GM18858 (cell line): ENCODE data around the gene PRKCH.
A peak's percentile ranks its signal among the peaks of the same experiment; 100 is the strongest.

Experiments used
- ATAC-seq: cut with Tn5 transposase; IDR thresholded peaks from one replicate; pipeline ENCODE4 v1.9.1; 2021; ENCODE audit not compliant: unreplicated experiment

PRKCH gene

GRCh38 chr14:61321385-61322010 is at the start of gene PRKCH:
Gene PRKCH, plus strand, starts transcription at chr14:61321579. Its CDS starts 523 bp downstream, at chr14:61322102.
- peak; percentile 70 for ATAC-seq

- ATAC-seq: no peak
Observed at GRCh38 chr14:61277232-61277631, 44.1 kb upstream of the PRKCH start.

DNA sequence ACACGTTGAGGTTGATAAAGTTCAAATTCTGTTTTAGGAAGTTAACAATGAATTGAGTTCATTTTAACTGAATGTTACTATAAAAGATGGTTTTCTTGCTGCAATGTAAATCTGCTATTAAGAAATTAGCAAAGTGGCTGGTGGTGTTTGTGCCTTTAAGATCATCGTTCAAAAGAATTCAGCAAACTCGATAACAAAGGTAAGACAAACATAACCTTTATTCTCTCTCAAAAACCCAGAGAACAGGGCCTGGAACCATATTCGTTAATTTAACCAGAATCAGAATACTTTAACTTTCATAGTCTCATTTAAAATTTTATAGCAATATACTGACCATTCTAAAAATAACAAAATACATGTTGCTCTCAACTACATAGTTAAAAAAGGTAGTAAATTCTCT is 43.6 kb upstream of the PRKCH start:
- ATAC-seq: no peak

DNA sequence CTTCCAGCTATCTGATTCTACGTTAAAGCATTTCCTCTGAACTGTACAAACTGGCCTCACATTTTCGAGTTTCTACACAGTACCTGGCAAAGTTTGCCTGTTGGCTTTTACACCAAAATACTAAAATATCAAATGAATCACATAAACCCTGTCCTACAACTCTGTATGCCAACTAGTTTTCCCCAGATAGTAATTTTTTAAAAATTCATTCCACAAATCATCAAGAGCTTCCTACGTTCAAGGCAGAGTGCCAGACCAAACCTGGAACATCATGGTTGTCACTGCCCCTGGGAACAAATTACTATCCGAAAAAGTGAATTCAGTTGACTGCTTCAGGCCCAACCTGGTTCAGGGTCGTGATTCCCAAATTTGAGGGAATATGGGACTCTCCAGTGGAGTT is 42.3 kb upstream of the PRKCH start:
- no peak for ATAC-seq

GRCh38 chr14:61280092-61280525 is 41.3 kb upstream of the PRKCH start:
- no peak for ATAC-seq

DNA sequence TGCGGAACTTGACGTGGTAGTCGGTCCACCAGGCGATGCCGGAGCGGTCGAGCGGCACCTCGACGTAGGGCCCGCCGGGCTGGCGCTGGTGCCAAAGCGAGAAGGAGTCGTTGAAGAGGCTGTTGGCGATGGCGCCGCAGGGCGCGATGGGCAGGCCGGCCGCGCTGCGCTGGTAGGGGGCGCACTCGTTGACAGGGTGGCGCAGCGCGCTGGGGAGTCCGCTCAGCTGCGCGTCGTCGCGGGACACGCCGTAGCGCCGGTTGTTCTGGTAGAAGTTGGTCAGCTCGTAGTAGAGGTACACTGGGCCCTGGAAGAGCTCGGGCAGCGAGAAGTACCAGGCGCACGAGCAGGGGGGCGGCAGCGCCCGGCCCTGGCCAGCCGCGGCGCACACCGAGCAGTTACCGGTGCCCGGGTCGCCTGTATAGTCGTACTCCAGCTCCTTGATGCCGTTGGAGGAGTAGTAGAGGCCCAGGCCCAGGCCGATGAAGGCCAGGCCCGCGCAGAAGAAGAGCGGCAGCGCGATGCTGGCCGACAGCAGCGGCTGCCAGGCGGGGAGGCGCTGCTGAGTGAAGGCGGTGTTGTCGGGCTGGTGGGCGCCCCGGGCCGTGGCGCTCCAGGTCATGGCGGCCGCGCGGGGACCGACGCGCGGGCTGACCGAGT is 40.7 kb upstream of the PRKCH start:
- no peak for ATAC-seq

GRCh38 chr14:61281186-61281947 is 40.0 kb upstream of the PRKCH start, which contains the start of gene TMEM30B:
Gene TMEM30B, minus strand, starts transcription at chr14:61281338. Its CDS starts 191 bp downstream, at chr14:61281147.
- no peak for ATAC-seq

DNA sequence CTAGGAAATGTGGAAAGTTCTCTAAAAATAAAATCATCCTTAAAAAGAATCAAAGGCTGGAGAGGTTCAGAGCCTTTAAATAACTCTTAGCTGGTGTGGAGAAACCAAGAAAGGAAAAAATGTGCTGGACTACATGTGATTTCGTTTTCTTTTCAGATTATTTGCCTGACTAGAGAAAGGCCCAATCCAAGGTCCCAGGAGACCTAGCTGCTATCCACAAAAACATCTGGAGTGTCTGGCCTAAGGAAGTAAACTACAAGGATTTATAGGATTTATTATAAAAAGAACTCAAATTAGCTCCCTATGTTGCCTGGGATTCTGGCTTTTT is 39.5 kb upstream of the PRKCH start:
- no peak for ATAC-seq

DNA sequence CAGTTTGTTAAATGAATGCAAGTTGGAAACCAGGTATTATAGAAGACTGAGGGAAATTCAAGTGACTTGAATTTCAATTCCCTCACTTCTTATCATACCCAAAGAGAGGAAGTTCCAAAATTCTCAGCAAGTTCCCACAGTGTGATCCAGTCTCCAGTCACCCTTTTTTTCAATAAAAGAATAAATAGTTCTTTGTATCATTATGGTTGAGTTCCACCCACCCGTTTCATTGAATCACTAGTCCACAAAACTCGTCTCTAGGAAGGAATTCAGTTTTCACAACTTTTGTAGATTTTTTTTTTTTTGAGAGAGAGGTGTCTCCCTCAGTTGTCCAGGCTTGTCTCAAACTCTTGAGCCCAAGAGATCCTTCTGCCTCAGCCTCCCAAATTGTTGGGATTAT is 38.6 kb upstream of the PRKCH start:
- no peak for ATAC-seq

- ATAC-seq: no peak
Observed at GRCh38 chr14:61284001-61284400, 37.4 kb upstream of the PRKCH start.

DNA sequence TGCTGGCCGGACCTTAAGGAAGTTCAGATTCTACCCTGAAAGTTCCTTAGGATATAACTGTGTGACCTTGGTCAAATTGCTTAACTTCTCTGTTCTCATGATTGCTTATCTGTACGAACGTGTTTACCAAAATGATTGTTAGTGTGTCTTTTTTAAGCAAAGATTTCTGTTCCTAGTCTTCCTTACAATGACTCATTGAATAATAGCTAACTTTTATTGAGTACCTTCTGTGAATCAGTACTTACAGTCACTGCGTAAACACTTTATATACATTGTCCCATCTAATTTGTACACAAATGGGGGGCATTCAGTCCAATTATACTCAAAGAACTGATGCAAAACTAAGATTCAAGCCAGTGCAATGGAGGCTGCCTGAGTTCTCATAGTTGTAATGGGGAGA is 36.0 kb upstream of the PRKCH start:
- ATAC-seq: no peak

DNA sequence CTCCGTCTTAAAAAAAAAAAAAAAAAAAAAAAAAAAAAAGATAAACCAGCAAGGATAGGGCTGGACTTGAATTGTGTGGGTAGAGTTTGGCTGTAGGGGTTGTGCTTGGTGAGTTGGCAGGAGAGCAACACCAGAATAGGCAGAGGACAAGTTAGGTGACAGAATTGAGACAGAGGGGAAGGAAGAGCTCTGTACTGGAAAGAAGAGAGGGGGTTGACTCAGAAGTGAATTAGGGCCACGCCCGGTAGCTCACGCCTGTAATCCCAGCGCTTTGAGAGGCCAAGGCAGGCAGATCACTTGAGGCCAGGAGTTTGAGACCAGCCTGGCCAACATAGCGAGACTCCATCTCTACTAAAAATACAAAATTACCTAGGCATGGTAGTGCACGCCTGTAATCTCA is 34.2 kb upstream of the PRKCH start:
- ATAC-seq: no peak

- no peak for ATAC-seq
Observed at GRCh38 chr14:61288228-61288627, 33.2 kb upstream of the PRKCH start.

GRCh38 chr14:61288720-61289119 is 32.7 kb upstream of the PRKCH start:
- no peak for ATAC-seq

DNA sequence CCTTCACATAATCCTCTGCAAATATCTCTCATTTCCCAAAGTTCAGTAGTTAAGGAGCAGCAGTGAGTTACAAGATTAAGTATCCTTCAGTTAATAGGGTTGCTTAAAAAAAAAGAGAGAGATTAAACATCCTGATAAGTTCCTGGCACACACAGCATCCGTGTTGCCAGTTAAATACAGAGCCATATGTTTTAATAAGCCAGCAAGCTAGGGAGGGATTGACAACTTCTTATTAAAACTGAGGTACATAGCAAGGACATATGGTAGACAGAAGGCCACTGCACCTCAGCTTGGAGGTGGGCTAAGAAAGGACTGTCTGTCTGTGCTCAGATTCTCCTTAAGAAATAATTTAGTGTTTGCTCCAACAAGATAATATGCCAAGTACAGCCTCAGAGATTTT is 30.7 kb upstream of the PRKCH start:
- no peak for ATAC-seq

- no peak for ATAC-seq
Observed at GRCh38 chr14:61296151-61296550, 25.2 kb upstream of the PRKCH start.

GRCh38 chr14:61296719-61297502 is 24.5 kb upstream of the PRKCH start:
- ATAC-seq: no peak

GRCh38 chr14:61297581-61297980 is 23.8 kb upstream of the PRKCH start:
- no peak for ATAC-seq

GRCh38 chr14:61298824-61299223 is 22.6 kb upstream of the PRKCH start:
- ATAC-seq: no peak

DNA sequence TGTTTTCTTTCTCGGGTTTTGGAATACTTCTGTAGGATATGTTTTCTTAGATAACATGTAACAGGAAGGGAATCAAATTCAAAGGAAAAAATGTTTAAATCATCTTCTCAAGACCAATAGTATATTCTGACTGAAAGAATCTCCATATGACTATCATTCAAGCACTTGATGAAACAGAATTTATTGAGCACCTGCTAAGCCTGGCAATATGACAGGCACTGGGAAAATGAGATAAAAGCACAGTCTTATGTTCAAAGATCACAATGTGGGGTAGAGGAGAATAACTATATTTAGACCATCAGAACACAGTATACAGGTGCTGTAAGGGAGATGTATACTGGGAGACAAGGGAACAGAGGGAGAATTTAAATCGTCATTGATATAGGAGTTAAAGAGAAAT is 21.2 kb upstream of the PRKCH start:
- ATAC-seq: no peak

- no peak for ATAC-seq
Observed at GRCh38 chr14:61300754-61301153, 20.6 kb upstream of the PRKCH start.
